Measurements from ENCODE around the gene TACO1. TPM values are rescaled to one million over a fixed set of nuclear protein-coding genes. Genes with fewer than 3 reads are reported as not detected.

The TACO1 gene
- polyA plus RNA-seq, 4 donors = 13.6 to 28.2 (median 25.7) TPM

- DNase-seq (ENCODE audit: low read depth in 4 of 4, low spot score in 3 of 4) = no peak
Observed at GRCh38 chr17:63596856-63597586, 3.7 kb upstream of the TACO1 start.

- DNase-seq (ENCODE audit: low read depth in 4 of 4, low spot score in 3 of 4) = no peak
Observed at GRCh38 chr17:63598281-63598680, 2.4 kb upstream of the TACO1 start.

- no peak for DNase-seq (ENCODE audit: low read depth in 4 of 4, low spot score in 3 of 4)
Observed at GRCh38 chr17:63601439-63602371, 1.0 kb downstream of the TACO1 start.

GRCh38 chr17:63609816-63610573 is 9.3 kb downstream of the TACO1 start:
- no peak for DNase-seq (ENCODE audit: low read depth in 4 of 4, low spot score in 3 of 4)

- no peak for DNase-seq (ENCODE audit: low read depth in 4 of 4, low spot score in 3 of 4)
Observed at GRCh38 chr17:63610854-63611253, 10.2 kb downstream of the TACO1 start.

- no peak for DNase-seq (ENCODE audit: low read depth in 4 of 4, low spot score in 3 of 4)
Observed at GRCh38 chr17:63611354-63611753, 10.7 kb downstream of the TACO1 start.

- DNase-seq (ENCODE audit: low read depth in 4 of 4, low spot score in 3 of 4) = no peak
Observed at GRCh38 chr17:63613663-63614062, 13.0 kb downstream of the TACO1 start.

GRCh38 chr17:63621229-63621683 is 20.6 kb downstream of the TACO1 start:
- DNase-seq (ENCODE audit: low read depth in 4 of 4, low spot score in 3 of 4) = no peak

GRCh38 chr17:63621684-63622573 is 21.2 kb downstream of the TACO1 start, which contains the start of gene MAP3K3:
MAP3K3 (plus strand) TSS chr17:63622417; CDS start chr17:63622760, 343 bp downstream.
- DNase-seq (ENCODE audit: low read depth in 4 of 4, low spot score in 3 of 4) = peak; percentile 97 to 99 (median 98)

- DNase-seq (ENCODE audit: low read depth in 4 of 4, low spot score in 3 of 4) = peak in 1 of 4 donors; percentile 29
Observed at GRCh38 chr17:63622574-63623390, 22.1 kb downstream of the TACO1 start.

GRCh38 chr17:63623786-63624530 is 23.3 kb downstream of the TACO1 start:
- no peak for DNase-seq (ENCODE audit: low read depth in 4 of 4, low spot score in 3 of 4)

- no peak for DNase-seq (ENCODE audit: low read depth in 4 of 4, low spot score in 3 of 4)
Observed at GRCh38 chr17:63624531-63624880, 23.8 kb downstream of the TACO1 start.

- no peak for DNase-seq (ENCODE audit: low read depth in 4 of 4, low spot score in 3 of 4)
Observed at GRCh38 chr17:63626551-63627180, 26.0 kb downstream of the TACO1 start.

GRCh38 chr17:63629627-63630026 is 28.9 kb downstream of the TACO1 start:
- no peak for DNase-seq (ENCODE audit: low read depth in 4 of 4, low spot score in 3 of 4)

- DNase-seq (ENCODE audit: low read depth in 4 of 4, low spot score in 3 of 4) = no peak
Observed at GRCh38 chr17:63631062-63631461, 30.4 kb downstream of the TACO1 start.

- DNase-seq (ENCODE audit: low read depth in 4 of 4, low spot score in 3 of 4) = no peak
Observed at GRCh38 chr17:63631626-63632025, 30.9 kb downstream of the TACO1 start.

GRCh38 chr17:63633742-63634141 is 33.0 kb downstream of the TACO1 start:
- no peak for DNase-seq (ENCODE audit: low read depth in 4 of 4, low spot score in 3 of 4)

- DNase-seq (ENCODE audit: low read depth in 4 of 4, low spot score in 3 of 4) = no peak
Observed at GRCh38 chr17:63634163-63634562, 33.5 kb downstream of the TACO1 start.

All from left renal pelvis (tissue), 4 donors.